Stimulated activated naive B cell treated with anti-CD40 and anti-IgM and Interleukin-4, amounts not matched to agents 10 μg/mL and 1 μg/mL and 100 μg/mL, for 72 hours (primary cell): ENCODE data around the gene FBRSL1.

Source experiments
- ATAC-seq, 2 donors: fragments of 150-1000 bp; cut with Tn5 transposase; replicated peaks; 2 replicates each; pipeline ENCODE4 v1.10.0; 2021; ENCODE audit warnings: moderate library complexity in 1 of 2
- DNase-seq: peaks from one replicate; pipeline ENCODE4 v3.0.0; 2021
- H3K27ac Mint-ChIP-seq: one replicate; pipeline ENCODE4 v1.8.0; 2022; ENCODE audit warnings: mild to moderate bottlenecking, mixed read lengths
- H3K27me3 Mint-ChIP-seq, 2 donors: one replicate each; pipeline ENCODE4 v1.8.0; 2022; ENCODE audit warnings: mixed read lengths in 2 of 2
- H3K36me3 Mint-ChIP-seq, 2 donors: one replicate each; pipeline ENCODE4 v1.8.0; 2022; ENCODE audit warnings: mixed read lengths in 2 of 2, mild to moderate bottlenecking in 1 of 2
- H3K4me1 Mint-ChIP-seq, 2 donors: one replicate each; pipeline ENCODE4 v1.8.0; 2022; ENCODE audit warnings: mixed read lengths in 2 of 2, mild to moderate bottlenecking in 1 of 2
- H3K4me3 Mint-ChIP-seq, 2 donors: one replicate each; pipeline ENCODE4 v1.8.0; 2022; ENCODE audit warnings: mild to moderate bottlenecking in 2 of 2, mixed read lengths in 2 of 2, moderate library complexity in 1 of 2
- H3K9me3 Mint-ChIP-seq, 2 donors: one replicate each; pipeline ENCODE4 v1.8.0; 2022; ENCODE audit warnings: mixed read lengths in 2 of 2, mild to moderate bottlenecking in 1 of 2

Gene FBRSL1

GRCh38 chr12:132488127-132489077 lies 1.5 kb upstream of the FBRSL1 start:
- Mint-ChIP-seq H3K9me3 (no peaks in the 10 kb centered on the region), H3K36me3 (peaks cover 6 to 11% of the 10 kb centered on the region in 2 donors), H3K27ac (peak overlapping the region; percentile 90), H3K4me3 (peak overlapping the region; percentile 84 to 87), H3K27me3 (no peaks in the 10 kb centered on the region), H3K4me1 (peaks cover 43 to 56% of the 10 kb centered on the region in 2 donors)
- no peak for DNase-seq
- peak; percentile 4 to 8 for ATAC-seq

GRCh38 chr12:132489078-132489601 lies 811 bp upstream of the FBRSL1 start:
- peak; percentile 50 to 52 for ATAC-seq
- Mint-ChIP-seq H3K4me1 (peaks cover 49 to 63% of the 10 kb centered on the region in 2 donors), H3K36me3 (peaks cover 11 to 12% of the 10 kb centered on the region in 2 donors), H3K9me3 (no peaks in the 10 kb centered on the region), H3K27ac (peak overlapping the region; percentile 70), H3K4me3 (peak overlapping the region; percentile 84 to 87), H3K27me3 (no peaks in the 10 kb centered on the region)
- peak; percentile 53 for DNase-seq

GRCh38 chr12:132490422-132491137 lies 629 bp downstream of the FBRSL1 start:
- Mint-ChIP-seq H3K4me3 (peak overlapping the region; percentile 79 to 85), H3K27me3 (no peaks in the 10 kb centered on the region), H3K4me1 (peaks cover 60 to 75% of the 10 kb centered on the region in 2 donors), H3K36me3 (peaks cover 11 to 15% of the 10 kb centered on the region in 2 donors), H3K9me3 (no peaks in the 10 kb centered on the region), H3K27ac (peak overlapping the region; percentile 90)
- peak; percentile 14 to 19 for ATAC-seq
- no peak for DNase-seq

GRCh38 chr12:132491138-132491663 lies 1.2 kb downstream of the FBRSL1 start:
- DNase-seq (no peak), ATAC-seq (no peak)
- Mint-ChIP-seq H3K36me3 (peaks cover 11 to 15% of the 10 kb centered on the region in 2 donors), H3K27me3 (no peaks in the 10 kb centered on the region), H3K4me1 (peaks cover 59 to 77% of the 10 kb centered on the region in 2 donors), H3K27ac (peak overlapping the region; percentile 90), H3K4me3 (peak overlapping the region; percentile 79 to 85), H3K9me3 (no peaks in the 10 kb centered on the region)

GRCh38 chr12:132491761-132492378 lies 1.9 kb downstream of the FBRSL1 start:
- peaks cover 11 to 15% of the 10 kb centered on the region in 2 donors for H3K36me3 Mint-ChIP-seq
- peaks cover 60 to 80% of the 10 kb centered on the region in 2 donors for H3K4me1 Mint-ChIP-seq
- no peaks in the 10 kb centered on the region for H3K27me3 Mint-ChIP-seq
- peak overlapping the region; percentile 79 to 85 for H3K4me3 Mint-ChIP-seq
- ATAC-seq (no peak), DNase-seq (no peak)
- H3K9me3 Mint-ChIP-seq: no peaks in the 10 kb centered on the region
- H3K27ac Mint-ChIP-seq: peak overlapping the region; percentile 90

GRCh38 chr12:132492522-132492921 lies 2.6 kb downstream of the FBRSL1 start:
- ATAC-seq (peak; percentile 21 to 48), DNase-seq (peak; percentile 41)
- no peaks in the 10 kb centered on the region for H3K27me3 Mint-ChIP-seq
- peaks cover 11 to 15% of the 10 kb centered on the region in 2 donors for H3K36me3 Mint-ChIP-seq
- peak overlapping the region; percentile 79 to 85 for H3K4me3 Mint-ChIP-seq
- no peaks in the 10 kb centered on the region for H3K9me3 Mint-ChIP-seq
- peak overlapping the region; percentile 68 for H3K27ac Mint-ChIP-seq
- peaks cover 60 to 80% of the 10 kb centered on the region in 2 donors for H3K4me1 Mint-ChIP-seq

GRCh38 chr12:132492951-132493350 lies 3.0 kb downstream of the FBRSL1 start:
- ATAC-seq (no peak), DNase-seq (no peak)
- Mint-ChIP-seq H3K27me3 (no peaks in the 10 kb centered on the region), H3K27ac (peak overlapping the region; percentile 68), H3K4me3 (peak overlapping the region; percentile 79 to 85), H3K9me3 (no peaks in the 10 kb centered on the region), H3K36me3 (peaks cover 11 to 15% of the 10 kb centered on the region in 2 donors), H3K4me1 (peaks cover 59 to 80% of the 10 kb centered on the region in 2 donors)

- H3K36me3 Mint-ChIP-seq: peaks cover 11 to 15% of the 10 kb centered on the region in 2 donors
- H3K27ac Mint-ChIP-seq: peak overlapping the region; percentile 84
- peak overlapping the region; percentile 63 to 85 for H3K4me3 Mint-ChIP-seq
- no peaks in the 10 kb centered on the region for H3K27me3 Mint-ChIP-seq
- no peaks in the 10 kb centered on the region for H3K9me3 Mint-ChIP-seq
- peaks cover 54 to 80% of the 10 kb centered on the region in 2 donors for H3K4me1 Mint-ChIP-seq
- no peak for ATAC-seq
- DNase-seq: no peak
These were observed 3.7 kb downstream of the FBRSL1 start for GRCh38 chr12:132493482-132494178.

GRCh38 chr12:132494294-132495164 lies 4.6 kb downstream of the FBRSL1 start:
- Mint-ChIP-seq H3K4me1 (peaks cover 53 to 80% of the 10 kb centered on the region in 2 donors), H3K27ac (peak overlapping the region; percentile 84), H3K4me3 (no peak overlapping the region), H3K27me3 (no peaks in the 10 kb centered on the region), H3K36me3 (peaks cover 11 to 15% of the 10 kb centered on the region in 2 donors), H3K9me3 (no peaks in the 10 kb centered on the region)
- DNase-seq: no peak
- no peak for ATAC-seq

- DNase-seq (no peak), ATAC-seq (no peak)
- Mint-ChIP-seq H3K4me3 (no peak overlapping the region), H3K9me3 (no peaks in the 10 kb centered on the region), H3K27me3 (no peaks in the 10 kb centered on the region), H3K27ac (peak overlapping the region; percentile 59), H3K36me3 (peaks cover 11 to 15% of the 10 kb centered on the region in 2 donors), H3K4me1 (peaks cover 57 to 86% of the 10 kb centered on the region in 2 donors)
These were observed 5.2 kb downstream of the FBRSL1 start for GRCh38 chr12:132495165-132495544.

- Mint-ChIP-seq H3K9me3 (no peaks in the 10 kb centered on the region), H3K4me1 (peaks cover 62 to 92% of the 10 kb centered on the region in 2 donors), H3K27me3 (no peaks in the 10 kb centered on the region), H3K27ac (no peak overlapping the region), H3K36me3 (peaks cover 11 to 15% of the 10 kb centered on the region in 2 donors), H3K4me3 (no peak overlapping the region)
- ATAC-seq (no peak), DNase-seq (no peak)
These were observed 5.8 kb downstream of the FBRSL1 start for GRCh38 chr12:132495629-132496357.

GRCh38 chr12:132496358-132496669 lies 6.4 kb downstream of the FBRSL1 start:
- ATAC-seq (no peak), DNase-seq (no peak)
- Mint-ChIP-seq H3K4me1 (peaks cover 62 to 93% of the 10 kb centered on the region in 2 donors), H3K36me3 (peaks cover 11 to 13% of the 10 kb centered on the region in 2 donors), H3K27me3 (no peaks in the 10 kb centered on the region), H3K4me3 (no peak overlapping the region), H3K27ac (no peak overlapping the region), H3K9me3 (no peaks in the 10 kb centered on the region)
